Peyer's patch (tissue), 4 donors: ENCODE data around the gene COL4A1.

Source experiments
- CTCF ChIP-seq, 6 experiments: fragments of 450-650 bp in 4 of 6; fragments of 200-600 bp in 2 of 6; sonication (generic) in 1 of 6; IDR thresholded peaks; one replicate each; pipeline ENCODE4 v1.5.1; 2017 to 2019; ENCODE audit warnings: antibody characterized with exemption in 6 of 6, mild to moderate bottlenecking in 3 of 6, moderate library complexity in 1 of 6
- POLR2A ChIP-seq, 2 donors: fragments of 450-650 bp; IDR thresholded peaks; one replicate each; pipeline ENCODE4 v1.5.1; 2017; ENCODE audit warnings: antibody characterized with exemption in 2 of 2, mild to moderate bottlenecking in 2 of 2, moderate library complexity in 2 of 2

DNA sequence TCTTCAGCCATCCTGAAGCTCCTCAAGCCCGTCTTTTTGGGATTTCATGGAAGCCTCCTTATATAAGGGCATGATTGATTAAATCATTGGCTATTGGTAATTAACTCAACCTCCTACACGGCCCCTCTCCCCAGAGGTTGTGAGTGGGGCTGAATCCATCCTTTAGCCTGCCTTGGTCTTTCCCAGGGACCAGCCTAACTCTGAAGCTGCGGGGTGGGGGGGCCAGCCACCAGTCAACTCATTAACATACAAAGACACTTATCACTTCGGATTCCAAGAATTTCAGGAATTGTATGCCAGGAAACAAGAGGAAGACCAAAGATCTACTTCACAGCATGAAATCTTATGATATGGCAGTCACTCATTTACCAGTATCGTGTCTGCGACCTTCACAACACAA, 9.9 kb downstream of the COL4A1 start:
- TF ChIP-seq CTCF (IDR thresholded peaks at IDR 0.05) (no peak), POLR2A (IDR thresholded peaks at IDR 0.05) (no peak)
